Astrocyte (in vitro differentiated cells and primary cell): ENCODE measurements around the gene PLD5.
"Not testable (repeated sequence)": the region's sequence is repeated elsewhere in the genome, so short reads cannot be mapped to it uniquely, and the experiment has no call there.

Experiments used
- EZH2 ChIP-seq: IDR thresholded peaks from 2 replicates; pipeline ENCODE4 v1.6.1; 2012; ENCODE audit warnings: mild to moderate bottlenecking, low read length, inconsistent platforms; ENCODE audit not compliant: insufficient read depth
- TF ChIP-seq, protein P1 (sequence below): IDR thresholded peaks from 2 replicates; pipeline ENCODE4 v1.5.1; 2011; ENCODE audit warnings: low read depth, mild to moderate bottlenecking, inconsistent platforms, low read length, moderate library complexity; ENCODE audit not compliant: insufficient read depth

DNA sequence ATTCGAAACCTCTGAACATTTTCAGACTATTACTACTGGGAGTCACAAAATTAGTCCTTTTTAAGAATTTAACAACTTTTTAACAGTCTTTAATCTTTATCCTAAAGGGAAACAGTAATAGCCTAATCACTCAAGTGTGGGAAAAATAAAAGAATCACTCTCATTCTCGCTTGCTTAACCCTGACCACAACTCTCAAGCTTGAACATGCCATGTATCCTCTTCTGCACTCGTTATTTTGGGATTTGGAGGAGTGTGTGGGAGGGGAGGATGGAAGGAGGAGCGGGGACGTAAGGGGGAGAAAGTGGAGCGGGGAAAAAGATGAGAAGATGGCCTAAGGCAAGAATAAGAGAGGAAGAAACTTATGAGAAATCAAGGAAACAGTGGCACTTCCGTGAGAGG, 215.8 kb downstream of the PLD5 start:
- TF ChIP-seq, protein P1, sequence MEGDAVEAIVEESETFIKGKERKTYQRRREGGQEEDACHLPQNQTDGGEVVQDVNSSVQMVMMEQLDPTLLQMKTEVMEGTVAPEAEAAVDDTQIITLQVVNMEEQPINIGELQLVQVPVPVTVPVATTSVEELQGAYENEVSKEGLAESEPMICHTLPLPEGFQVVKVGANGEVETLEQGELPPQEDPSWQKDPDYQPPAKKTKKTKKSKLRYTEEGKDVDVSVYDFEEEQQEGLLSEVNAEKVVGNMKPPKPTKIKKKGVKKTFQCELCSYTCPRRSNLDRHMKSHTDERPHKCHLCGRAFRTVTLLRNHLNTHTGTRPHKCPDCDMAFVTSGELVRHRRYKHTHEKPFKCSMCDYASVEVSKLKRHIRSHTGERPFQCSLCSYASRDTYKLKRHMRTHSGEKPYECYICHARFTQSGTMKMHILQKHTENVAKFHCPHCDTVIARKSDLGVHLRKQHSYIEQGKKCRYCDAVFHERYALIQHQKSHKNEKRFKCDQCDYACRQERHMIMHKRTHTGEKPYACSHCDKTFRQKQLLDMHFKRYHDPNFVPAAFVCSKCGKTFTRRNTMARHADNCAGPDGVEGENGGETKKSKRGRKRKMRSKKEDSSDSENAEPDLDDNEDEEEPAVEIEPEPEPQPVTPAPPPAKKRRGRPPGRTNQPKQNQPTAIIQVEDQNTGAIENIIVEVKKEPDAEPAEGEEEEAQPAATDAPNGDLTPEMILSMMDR: not testable (repeated sequence)
- TF ChIP-seq EZH2: not testable (repeated sequence)
